HUES48 (cell line): ENCODE results near the gene VCP.
"Not testable (repeated sequence)": the region's sequence is repeated elsewhere in the genome, so short reads cannot be mapped to it uniquely, and the experiment has no call there.

ENCODE experiments used
- H3K27ac ChIP-seq: one replicate; pipeline ENCODE4 v1.7.0; 2013; ENCODE audit warnings: low read depth, low read length, inconsistent platforms
- H3K27me3 ChIP-seq: 2 replicates; pipeline ENCODE4 v1.6.1; 2013; ENCODE audit warnings: mild to moderate bottlenecking, low read length; ENCODE audit not compliant: control insufficient read depth, insufficient read depth
- H3K36me3 ChIP-seq: 2 replicates; pipeline ENCODE4 v1.6.1; 2013; ENCODE audit warnings: low read length; ENCODE audit not compliant: control insufficient read depth, insufficient read depth
- H3K4me1 ChIP-seq: 2 replicates; pipeline ENCODE4 v1.6.1; 2013; ENCODE audit warnings: mild to moderate bottlenecking, low read length; ENCODE audit not compliant: control insufficient read depth, insufficient read depth
- H3K4me3 ChIP-seq: 2 replicates; pipeline ENCODE4 v1.5.1; 2013; ENCODE audit warnings: mild to moderate bottlenecking, low read depth, low read length
- H3K9ac ChIP-seq: 2 replicates; pipeline ENCODE4 v1.6.1; 2013; ENCODE audit warnings: mild to moderate bottlenecking, low read depth, low read length, moderate library complexity
- H3K9me3 ChIP-seq: 2 replicates; pipeline ENCODE4 v1.6.1; 2013; ENCODE audit warnings: low read length; ENCODE audit not compliant: control insufficient read depth, insufficient read depth

Gene VCP

GRCh38 chr9:35033101-35033500 is 39.3 kb downstream of the VCP start:
- no peaks in the 10 kb centered on the region for H3K27me3 ChIP-seq
- H3K9ac ChIP-seq, result no peak overlapping the region
- no peak overlapping the region for H3K4me3 ChIP-seq
- no peaks in the 10 kb centered on the region for H3K4me1 ChIP-seq
- no peak overlapping the region for H3K27ac ChIP-seq
- H3K9me3 ChIP-seq, result peaks cover 12% of the 10 kb centered on the region
- no peaks in the 10 kb centered on the region for H3K36me3 ChIP-seq

DNA sequence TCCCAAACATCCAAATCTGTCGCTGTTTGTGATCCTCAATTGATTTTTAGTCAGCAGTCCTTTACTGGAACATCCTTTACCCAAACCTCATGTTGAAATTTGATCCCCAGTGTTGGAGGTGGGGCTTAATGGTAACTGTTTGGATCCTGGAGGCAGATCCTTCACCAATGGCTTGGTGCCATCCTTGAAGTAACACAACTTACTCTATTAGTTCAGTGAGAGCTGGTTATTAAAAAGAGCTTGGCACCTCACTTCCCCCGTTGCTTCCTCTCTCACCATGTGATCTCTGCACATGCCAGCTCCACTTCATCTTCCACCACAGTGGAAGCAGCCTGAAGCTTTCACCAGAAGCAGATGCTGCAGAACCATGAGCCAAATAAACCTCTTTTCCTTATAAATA is 42.6 kb downstream of the VCP start:
- H3K27me3 ChIP-seq, result no peaks in the 10 kb centered on the region
- H3K4me3 ChIP-seq, result no peak overlapping the region
- peaks cover 12% of the 10 kb centered on the region for H3K9me3 ChIP-seq
- no peak overlapping the region for H3K27ac ChIP-seq
- H3K36me3 ChIP-seq, result no peaks in the 10 kb centered on the region
- H3K9ac ChIP-seq, result no peak overlapping the region
- H3K4me1 ChIP-seq, result peaks cover 7% of the 10 kb centered on the region; the same call in 1 of the 2 replicates

DNA sequence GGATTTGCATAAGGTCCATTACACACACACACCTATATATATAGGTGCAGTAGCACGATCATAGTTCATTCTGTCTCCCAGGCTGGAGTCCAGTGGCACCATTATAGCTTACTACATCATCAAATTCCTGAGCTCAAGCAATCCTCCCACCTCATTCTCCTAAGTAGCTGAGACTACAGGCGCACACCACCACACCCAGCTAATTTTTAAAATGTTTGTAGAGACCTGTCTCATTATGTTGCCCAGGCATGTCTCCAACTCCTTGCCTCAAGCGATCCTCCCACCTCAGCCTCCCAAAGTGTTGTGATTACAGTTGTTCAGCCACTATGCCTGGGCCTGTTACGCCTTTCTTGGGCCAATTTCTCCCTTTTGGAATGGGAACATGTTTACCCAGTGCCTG is 43.2 kb downstream of the VCP start:
- Histone ChIP-seq H3K9ac (no peak overlapping the region), H3K27ac (no peak overlapping the region), H3K4me3 (no peak overlapping the region), H3K36me3 (no peaks in the 10 kb centered on the region), H3K9me3 (peaks cover 13% of the 10 kb centered on the region), H3K4me1 (peaks cover 7% of the 10 kb centered on the region; the same call in 1 of the 2 replicates), H3K27me3 (no peaks in the 10 kb centered on the region)

- H3K27me3 ChIP-seq, result no peaks in the 10 kb centered on the region
- H3K4me3 ChIP-seq, result no peak overlapping the region
- no peak overlapping the region for H3K9ac ChIP-seq
- H3K27ac ChIP-seq, result peak overlapping the region; percentile 65
- peaks cover 7% of the 10 kb centered on the region; the same call in 1 of the 2 replicates for H3K4me1 ChIP-seq
- H3K9me3 ChIP-seq, result peaks cover 15% of the 10 kb centered on the region
- no peaks in the 10 kb centered on the region for H3K36me3 ChIP-seq
Observed at GRCh38 chr9:35028341-35028740, 44.1 kb downstream of the VCP start.

DNA sequence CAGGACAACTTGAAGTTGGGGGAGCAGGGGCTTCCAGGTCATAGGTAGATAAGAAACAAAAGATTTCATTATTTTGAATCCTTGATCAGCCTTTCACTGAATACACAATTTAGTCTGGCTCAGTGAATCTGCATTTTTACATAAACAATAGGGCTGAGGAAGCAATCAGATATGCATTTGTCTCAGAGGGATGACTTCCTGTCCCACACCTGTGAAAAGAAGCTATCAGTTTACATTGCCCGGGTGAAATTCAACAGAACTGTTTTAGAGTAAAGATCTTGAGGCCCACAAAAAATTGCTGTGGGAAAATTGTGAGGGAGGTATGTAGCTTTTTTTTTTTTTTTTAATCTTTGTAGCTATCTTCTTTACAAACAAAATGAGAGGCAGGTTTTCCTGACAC is 44.6 kb downstream of the VCP start:
- Histone ChIP-seq H3K4me3 (no peak overlapping the region), H3K27ac (peak overlapping the region; percentile 73), H3K9ac (no peak overlapping the region), H3K36me3 (no peaks in the 10 kb centered on the region), H3K27me3 (no peaks in the 10 kb centered on the region), H3K4me1 (peaks cover 7% of the 10 kb centered on the region; the same call in 1 of the 2 replicates), H3K9me3 (peaks cover 15% of the 10 kb centered on the region)

DNA sequence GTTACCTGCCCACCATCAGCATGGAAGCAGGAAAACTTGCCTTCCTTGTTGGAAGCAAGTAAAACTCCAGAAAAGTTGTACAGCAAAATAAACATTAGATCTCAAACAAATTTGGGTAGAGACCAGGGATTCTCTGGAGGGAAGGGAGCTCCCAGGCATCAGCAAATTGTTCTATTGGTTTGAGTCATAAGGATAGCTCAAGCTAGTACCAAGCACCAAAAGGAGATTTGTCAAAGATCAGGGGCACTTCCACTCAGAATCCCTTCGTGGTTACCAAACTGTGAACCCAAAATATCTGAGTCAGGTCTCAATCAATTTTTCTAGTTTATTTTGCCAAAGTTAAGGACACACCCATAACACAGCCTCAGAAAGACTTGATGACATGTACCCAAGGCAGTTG is 45.1 kb downstream of the VCP start:
- Histone ChIP-seq H3K27me3 (no peaks in the 10 kb centered on the region), H3K4me3 (no peak overlapping the region), H3K36me3 (no peaks in the 10 kb centered on the region), H3K9ac (no peak overlapping the region), H3K9me3 (peaks cover 15% of the 10 kb centered on the region), H3K4me1 (peaks cover 7% of the 10 kb centered on the region; the same call in 1 of the 2 replicates), H3K27ac (peak overlapping the region; percentile 73)

- H3K4me1 ChIP-seq, result peaks cover 7% of the 10 kb centered on the region; the same call in 1 of the 2 replicates
- no peaks in the 10 kb centered on the region for H3K36me3 ChIP-seq
- peaks cover 15% of the 10 kb centered on the region for H3K9me3 ChIP-seq
- no peak overlapping the region for H3K9ac ChIP-seq
- no peak overlapping the region for H3K4me3 ChIP-seq
- no peaks in the 10 kb centered on the region for H3K27me3 ChIP-seq
- peak overlapping the region; percentile 73 for H3K27ac ChIP-seq
Observed at GRCh38 chr9:35026671-35027070, 45.8 kb downstream of the VCP start.

- not testable (repeated sequence) for H3K9ac ChIP-seq, H3K27ac ChIP-seq, H3K27me3 ChIP-seq, H3K9me3 ChIP-seq, H3K4me1 ChIP-seq, H3K4me3 ChIP-seq, H3K36me3 ChIP-seq
Observed at GRCh38 chr9:35023443-35023842, 49.0 kb downstream of the VCP start.

GRCh38 chr9:35014517-35014916 is 57.9 kb downstream of the VCP start:
- no peaks in the 10 kb centered on the region for H3K4me1 ChIP-seq
- H3K9ac ChIP-seq, result no peak overlapping the region
- no peak overlapping the region for H3K4me3 ChIP-seq
- H3K36me3 ChIP-seq, result no peaks in the 10 kb centered on the region
- no peak overlapping the region for H3K27ac ChIP-seq
- H3K9me3 ChIP-seq, result peaks cover 32% of the 10 kb centered on the region
- H3K27me3 ChIP-seq, result no peaks in the 10 kb centered on the region

GRCh38 chr9:35010351-35010958 is 62.0 kb downstream of the VCP start:
- Histone ChIP-seq H3K36me3 (no peaks in the 10 kb centered on the region), H3K9me3 (peaks cover 23% of the 10 kb centered on the region), H3K4me3 (no peak overlapping the region), H3K27ac (no peak overlapping the region), H3K9ac (no peak overlapping the region), H3K27me3 (no peaks in the 10 kb centered on the region), H3K4me1 (no peaks in the 10 kb centered on the region)
